ENCODE data around the gene ATOX1. TPM values are rescaled to one million over a fixed set of nuclear protein-coding genes. Genes with fewer than 3 reads are reported as not detected.
A peak's percentile ranks its signal among the peaks of the same experiment; 100 is the strongest.

The ATOX1 gene
- total and polyA plus RNA-seq, 9 of the 15 experiments (the other 6 are each of a cell fraction or from before 2014, with no cell fraction given): 59.2 to 318 (median 86.2) TPM

DNA sequence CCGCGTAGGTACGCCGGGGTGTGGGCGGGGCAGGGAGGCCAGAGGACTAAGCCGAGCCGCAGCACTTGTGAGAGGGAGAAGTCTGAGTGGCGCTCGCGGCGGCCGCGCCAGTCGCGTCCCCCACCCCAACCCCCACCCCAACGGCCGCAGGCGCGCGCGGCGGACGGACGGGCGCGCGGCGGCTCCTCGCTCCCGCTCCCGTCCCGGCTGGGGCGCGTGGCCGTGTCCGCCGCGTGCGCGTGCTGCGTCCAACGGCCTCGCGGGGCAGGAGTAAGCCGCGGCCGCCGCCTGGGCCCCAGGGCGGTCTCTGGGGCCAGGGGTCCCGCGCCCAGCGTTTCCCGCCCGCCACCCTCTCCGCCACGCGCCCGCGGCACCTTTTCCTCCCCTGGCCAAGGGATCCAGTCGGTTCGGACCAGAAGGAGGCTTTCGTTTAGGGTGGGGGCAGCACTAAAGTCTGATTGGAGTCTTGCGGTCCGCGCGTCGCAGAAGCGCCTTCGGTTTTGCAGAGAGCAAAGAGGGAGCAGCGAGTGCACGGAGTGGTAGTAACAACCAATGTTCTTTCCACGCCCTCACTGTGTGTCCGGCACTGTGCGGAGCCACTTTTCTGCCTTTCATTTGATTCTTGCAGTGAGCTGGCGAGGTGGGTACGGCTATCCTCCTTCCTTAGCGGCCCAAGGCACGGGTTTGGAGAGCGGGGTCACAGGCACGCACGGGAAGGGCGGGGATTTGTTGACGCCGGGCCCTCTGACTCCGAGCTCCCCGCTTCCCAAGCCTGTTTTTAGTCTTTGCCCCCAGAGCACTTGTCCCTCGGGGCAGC is 13.8 kb upstream of the ATOX1 start (continued):
- TF ChIP-seq, protein P1, sequence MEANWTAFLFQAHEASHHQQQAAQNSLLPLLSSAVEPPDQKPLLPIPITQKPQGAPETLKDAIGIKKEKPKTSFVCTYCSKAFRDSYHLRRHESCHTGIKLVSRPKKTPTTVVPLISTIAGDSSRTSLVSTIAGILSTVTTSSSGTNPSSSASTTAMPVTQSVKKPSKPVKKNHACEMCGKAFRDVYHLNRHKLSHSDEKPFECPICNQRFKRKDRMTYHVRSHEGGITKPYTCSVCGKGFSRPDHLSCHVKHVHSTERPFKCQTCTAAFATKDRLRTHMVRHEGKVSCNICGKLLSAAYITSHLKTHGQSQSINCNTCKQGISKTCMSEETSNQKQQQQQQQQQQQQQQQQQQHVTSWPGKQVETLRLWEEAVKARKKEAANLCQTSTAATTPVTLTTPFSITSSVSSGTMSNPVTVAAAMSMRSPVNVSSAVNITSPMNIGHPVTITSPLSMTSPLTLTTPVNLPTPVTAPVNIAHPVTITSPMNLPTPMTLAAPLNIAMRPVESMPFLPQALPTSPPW (CRISPR knock-in tag; IDR thresholded peaks at IDR 0.05): peak; percentile 40
- TF ChIP-seq ZBED1 (IDR thresholded peaks at IDR 0.05) (0 out of 2 replicates have a peak, but pooled peaks have one; percentile 52), RB1 (IDR thresholded peaks at IDR 0.05; ENCODE audit: low read depth) (peak; percentile 67; the same call in 1 of the 2 replicates), MAZ (CRISPR knock-in tag; conservative IDR thresholded peaks at IDR 0.05 in 1 of 2, IDR thresholded peaks at IDR 0.05 in 1 of 2) (peak; percentile 32 to 65; a peak in 1 of 4 replicates), FOXM1 (IDR thresholded peaks at IDR 0.05; ENCODE audit: low read depth) (no peak), FOXM1 (CRISPR knock-in tag; IDR thresholded peaks at IDR 0.05; ENCODE audit: low read depth) (0 out of 2 replicates have a peak, but pooled peaks have one; percentile 45), FOXK1 (CRISPR knock-in tag; IDR thresholded peaks at IDR 0.05; ENCODE audit: borderline replicate concordance) (peak; percentile 47; the same call in 1 of the 2 replicates), KDM5B (IDR thresholded peaks at IDR 0.05; ENCODE audit: insufficient replicate concordance, low read depth, low read length) (peak; percentile 19), HLTF (IDR thresholded peaks at IDR 0.05) (no peak), ZNF143 (CRISPR knock-in tag; IDR thresholded peaks at IDR 0.05) (peak; percentile 10; the same call in 1 of the 2 replicates), FOXA3 (CRISPR knock-in tag; conservative IDR thresholded peaks at IDR 0.05 in 1 of 2, IDR thresholded peaks at IDR 0.05 in 1 of 2) (0 out of 4 replicates have a peak, but pooled peaks of 1 of the 2 experiments have one; percentile 12), ZNF830 (CRISPR knock-in tag; IDR thresholded peaks at IDR 0.05) (no peak), XRCC3 (IDR thresholded peaks at IDR 0.05) (no peak), MECOM (CRISPR knock-in tag; IDR thresholded peaks at IDR 0.05) (0 out of 2 replicates have a peak, but pooled peaks have one; percentile 44), HCFC1 (IDR thresholded peaks at IDR 0.05; ENCODE audit: low read depth, low read length) (peak; percentile 13), ZNF436 (CRISPR knock-in tag; IDR thresholded peaks at IDR 0.05) (0 out of 2 replicates have a peak, but pooled peaks have one; percentile 25)
- TF ChIP-seq, protein P2, sequence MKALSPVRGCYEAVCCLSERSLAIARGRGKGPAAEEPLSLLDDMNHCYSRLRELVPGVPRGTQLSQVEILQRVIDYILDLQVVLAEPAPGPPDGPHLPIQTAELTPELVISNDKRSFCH (CRISPR knock-in tag; IDR thresholded peaks at IDR 0.05): no peak
- TF ChIP-seq, protein P2 (tag; IDR thresholded peaks at IDR 0.05): no peak
- TF ChIP-seq, protein P3, sequence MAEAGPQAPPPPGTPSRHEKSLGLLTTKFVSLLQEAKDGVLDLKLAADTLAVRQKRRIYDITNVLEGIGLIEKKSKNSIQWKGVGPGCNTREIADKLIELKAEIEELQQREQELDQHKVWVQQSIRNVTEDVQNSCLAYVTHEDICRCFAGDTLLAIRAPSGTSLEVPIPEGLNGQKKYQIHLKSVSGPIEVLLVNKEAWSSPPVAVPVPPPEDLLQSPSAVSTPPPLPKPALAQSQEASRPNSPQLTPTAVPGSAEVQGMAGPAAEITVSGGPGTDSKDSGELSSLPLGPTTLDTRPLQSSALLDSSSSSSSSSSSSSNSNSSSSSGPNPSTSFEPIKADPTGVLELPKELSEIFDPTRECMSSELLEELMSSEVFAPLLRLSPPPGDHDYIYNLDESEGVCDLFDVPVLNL (CRISPR knock-in tag; IDR thresholded peaks at IDR 0.05; ENCODE audit: low read depth): no peak
- TF ChIP-seq, protein P4, sequence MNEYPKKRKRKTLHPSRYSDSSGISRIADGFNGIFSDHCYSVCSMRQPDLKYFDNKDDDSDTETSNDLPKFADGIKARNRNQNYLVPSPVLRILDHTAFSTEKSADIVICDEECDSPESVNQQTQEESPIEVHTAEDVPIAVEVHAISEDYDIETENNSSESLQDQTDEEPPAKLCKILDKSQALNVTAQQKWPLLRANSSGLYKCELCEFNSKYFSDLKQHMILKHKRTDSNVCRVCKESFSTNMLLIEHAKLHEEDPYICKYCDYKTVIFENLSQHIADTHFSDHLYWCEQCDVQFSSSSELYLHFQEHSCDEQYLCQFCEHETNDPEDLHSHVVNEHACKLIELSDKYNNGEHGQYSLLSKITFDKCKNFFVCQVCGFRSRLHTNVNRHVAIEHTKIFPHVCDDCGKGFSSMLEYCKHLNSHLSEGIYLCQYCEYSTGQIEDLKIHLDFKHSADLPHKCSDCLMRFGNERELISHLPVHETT (CRISPR knock-in tag; conservative IDR thresholded peaks at IDR 0.05 in 1 of 2, IDR thresholded peaks at IDR 0.05 in 1 of 2): peak in 1 of 2 experiments; percentile 74; a peak in 2 of 4 replicates
- TF ChIP-seq, protein P5, sequence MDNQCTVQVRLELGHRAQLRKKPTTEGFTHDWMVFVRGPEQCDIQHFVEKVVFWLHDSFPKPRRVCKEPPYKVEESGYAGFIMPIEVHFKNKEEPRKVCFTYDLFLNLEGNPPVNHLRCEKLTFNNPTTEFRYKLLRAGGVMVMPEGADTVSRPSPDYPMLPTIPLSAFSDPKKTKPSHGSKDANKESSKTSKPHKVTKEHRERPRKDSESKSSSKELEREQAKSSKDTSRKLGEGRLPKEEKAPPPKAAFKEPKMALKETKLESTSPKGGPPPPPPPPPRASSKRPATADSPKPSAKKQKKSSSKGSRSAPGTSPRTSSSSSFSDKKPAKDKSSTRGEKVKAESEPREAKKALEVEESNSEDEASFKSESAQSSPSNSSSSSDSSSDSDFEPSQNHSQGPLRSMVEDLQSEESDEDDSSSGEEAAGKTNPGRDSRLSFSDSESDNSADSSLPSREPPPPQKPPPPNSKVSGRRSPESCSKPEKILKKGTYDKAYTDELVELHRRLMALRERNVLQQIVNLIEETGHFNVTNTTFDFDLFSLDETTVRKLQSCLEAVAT (IDR thresholded peaks at IDR 0.05): 0 out of 4 replicates have a peak, but pooled peaks of 1 of the 2 experiments have one; percentile 56
